Hematopoietic multipotent progenitor cell treated with erythropoietin and hydrocortisone succinate and interleukin-3 and kit ligand, for 4 days (in vitro differentiated cells): ENCODE results near the gene TUBA3E.
"Not testable (repeated sequence)": the region's sequence is repeated elsewhere in the genome, so short reads cannot be mapped to it uniquely, and the experiment has no call there.

Source experiments
- DNase-seq: peaks from one replicate; pipeline ENCODE4 v3.0.0-alpha.2; 2015

The TUBA3E gene

DNA sequence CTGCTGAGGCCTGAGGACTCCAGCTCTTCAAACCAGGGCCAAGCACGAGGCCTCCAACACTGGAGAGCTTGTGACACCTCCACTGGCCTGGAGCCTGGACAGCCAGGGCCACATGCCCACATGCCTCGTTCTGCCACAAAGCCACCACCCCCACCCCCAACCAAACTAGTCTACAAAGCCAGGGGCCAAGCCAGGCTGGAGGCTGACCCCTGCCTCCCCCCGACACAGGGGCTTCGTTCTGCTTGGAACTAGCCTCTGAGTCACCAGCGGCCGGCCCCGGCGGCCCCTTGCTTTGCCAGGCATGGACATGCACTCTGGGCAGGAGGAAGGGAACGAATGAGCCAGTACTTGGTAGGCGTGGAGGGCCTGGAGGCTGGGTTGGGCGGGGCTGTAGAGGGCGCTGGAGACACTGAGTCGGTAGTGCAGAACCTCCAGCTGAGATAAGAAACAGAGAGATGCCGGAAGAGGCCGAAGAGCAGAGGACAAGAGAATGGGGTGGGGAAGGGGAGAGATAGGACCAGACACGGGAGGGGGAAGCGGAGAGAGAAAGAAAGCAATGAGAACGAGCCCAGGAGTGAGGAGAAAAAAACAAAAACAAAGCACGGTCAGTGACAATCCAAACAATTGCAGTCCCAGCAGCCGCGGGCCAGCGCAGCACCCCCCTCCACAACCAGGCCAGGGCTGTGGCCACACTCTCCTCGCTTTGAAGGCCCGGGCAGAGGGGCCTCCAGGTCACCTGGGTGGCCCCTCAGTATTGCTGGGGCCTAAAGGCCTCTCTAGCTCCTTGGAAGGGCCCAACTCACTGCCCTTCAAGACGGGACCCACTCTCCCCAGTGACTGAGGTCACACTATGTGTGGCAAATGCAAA, 37.2 kb downstream of the TUBA3E start:
- not testable (repeated sequence) for DNase-seq

DNA sequence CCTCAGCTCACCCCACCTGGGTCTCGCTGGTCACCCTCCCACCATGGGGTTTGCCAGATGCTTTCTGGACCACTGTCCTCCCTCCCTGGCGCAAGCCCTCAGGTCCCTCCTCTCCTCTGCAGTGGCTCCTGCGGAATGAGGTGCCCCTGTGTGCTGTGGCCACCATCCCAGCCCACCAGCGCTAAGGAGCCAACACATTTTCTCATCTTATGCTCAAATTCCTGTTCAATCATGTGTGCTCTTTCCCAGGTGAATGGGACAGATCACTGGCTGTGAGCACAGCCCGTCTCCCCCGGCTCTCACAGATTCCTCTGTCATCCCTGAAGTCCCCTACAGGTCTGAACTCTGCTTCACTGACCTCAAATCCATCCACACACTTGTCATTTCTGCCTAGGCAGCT, 38.1 kb downstream of the TUBA3E start:
- DNase-seq = no peak

DNA sequence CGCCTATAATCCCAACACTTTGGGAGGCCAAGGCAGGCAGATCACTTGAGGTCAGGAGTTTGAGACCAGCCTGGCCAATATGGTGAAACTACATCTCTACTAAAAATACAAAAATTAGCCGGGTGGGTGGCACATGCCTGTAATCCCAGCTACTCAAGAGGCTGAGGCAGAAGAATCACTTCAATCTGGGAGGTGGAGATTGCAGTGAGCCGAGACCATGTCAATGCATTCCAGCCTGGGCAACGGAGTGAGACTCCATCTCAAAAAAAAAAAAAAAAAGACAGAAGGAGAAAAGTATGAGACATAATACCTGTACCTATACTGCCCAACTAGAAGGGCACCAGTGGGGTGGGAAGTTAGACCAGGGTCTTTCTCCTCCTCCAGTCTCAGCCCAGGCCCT, 38.9 kb downstream of the TUBA3E start:
- DNase-seq = not testable (repeated sequence)

DNA sequence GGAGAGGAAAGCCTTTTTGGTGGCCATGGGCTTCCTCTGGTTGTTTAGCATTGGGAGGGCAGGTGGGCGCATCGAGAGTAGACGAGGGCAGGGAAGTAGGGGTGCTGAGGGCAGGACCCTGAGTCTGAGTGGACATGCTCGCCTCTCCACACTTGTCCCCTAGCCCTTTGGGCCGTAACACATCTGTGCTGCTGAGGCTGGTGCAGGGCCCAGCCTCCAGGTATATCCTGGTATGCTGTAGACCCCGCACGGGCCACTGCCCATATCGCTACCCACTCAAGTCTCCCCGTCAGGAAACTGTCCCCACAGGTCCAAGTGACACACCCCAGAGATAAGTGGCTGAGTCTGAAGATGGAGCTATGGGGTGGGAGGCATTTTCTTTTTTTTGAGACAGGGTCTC, 39.6 kb downstream of the TUBA3E start:
- no peak for DNase-seq

DNA sequence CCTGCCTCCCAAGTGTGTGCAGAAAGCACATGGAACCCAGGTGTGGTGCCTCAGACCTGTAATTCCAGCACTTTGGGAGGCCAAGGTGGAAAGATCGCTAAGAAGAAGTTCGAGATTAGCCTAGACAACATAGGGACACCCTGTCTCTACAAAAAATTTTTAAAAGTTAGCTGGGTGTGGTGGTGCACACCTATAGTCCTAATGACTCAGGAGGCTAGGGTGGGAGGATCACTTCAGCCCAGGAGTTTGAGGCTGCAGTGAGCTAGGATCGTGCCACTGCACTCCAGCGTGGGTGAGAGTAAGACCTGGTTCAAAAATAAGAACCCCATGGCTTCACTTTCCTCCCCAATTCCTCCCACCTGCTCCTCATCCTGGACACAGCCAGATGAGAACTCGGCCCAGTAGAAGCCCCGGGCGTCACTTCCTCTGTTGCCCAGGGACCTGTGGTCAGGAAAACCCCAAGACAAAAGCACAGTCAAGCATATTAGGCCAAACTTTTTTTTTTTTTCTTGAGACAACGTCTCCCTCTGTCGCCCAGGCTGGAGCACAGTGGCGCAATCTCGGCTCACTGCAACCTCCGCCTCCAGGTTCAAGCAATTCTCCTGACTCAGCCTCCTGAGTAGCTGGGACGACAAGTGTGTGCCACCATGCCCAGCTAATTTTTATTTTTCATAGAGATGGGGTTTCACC, 40.3 kb downstream of the TUBA3E start:
- peak; percentile 40 for DNase-seq

DNA sequence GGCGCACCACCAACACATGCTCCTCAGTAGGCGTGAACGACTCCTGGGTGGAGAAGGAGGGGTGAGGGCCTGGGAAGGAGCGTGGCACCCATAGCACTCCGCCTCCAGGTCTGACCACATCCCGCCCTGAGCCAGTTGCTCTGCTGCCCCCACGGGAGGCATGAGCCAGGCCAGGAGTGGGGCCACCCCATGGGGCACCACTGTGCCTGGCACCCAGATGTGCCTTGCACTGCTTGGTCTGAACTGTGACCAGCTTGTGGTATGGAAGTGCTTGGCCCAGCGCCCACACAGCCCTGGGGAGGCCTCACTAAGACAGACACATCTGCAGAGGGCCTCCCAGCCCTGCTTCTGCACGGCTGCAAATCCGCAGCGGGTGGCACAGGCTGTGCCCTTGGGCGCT, 40.9 kb downstream of the TUBA3E start:
- peak; percentile 22 for DNase-seq

DNA sequence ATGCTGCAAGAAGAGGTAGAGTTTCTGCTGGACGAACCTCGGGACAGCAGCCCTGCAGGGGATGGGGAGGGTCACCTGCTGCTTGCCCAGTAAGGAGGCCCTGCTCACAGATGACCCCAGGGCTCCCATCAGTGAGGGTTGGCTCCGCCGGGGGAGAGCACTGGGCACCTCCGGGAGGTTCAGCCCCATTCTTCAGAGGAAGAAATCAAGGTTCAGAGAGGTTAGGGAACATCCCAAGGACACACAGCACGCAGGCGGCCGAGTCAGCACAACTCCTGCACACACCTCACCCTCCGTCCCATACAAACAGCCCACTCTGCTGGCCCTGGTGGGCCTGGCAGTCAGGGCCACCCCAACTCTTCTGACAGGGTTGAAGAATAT, 41.6 kb downstream of the TUBA3E start:
- no peak for DNase-seq

DNA sequence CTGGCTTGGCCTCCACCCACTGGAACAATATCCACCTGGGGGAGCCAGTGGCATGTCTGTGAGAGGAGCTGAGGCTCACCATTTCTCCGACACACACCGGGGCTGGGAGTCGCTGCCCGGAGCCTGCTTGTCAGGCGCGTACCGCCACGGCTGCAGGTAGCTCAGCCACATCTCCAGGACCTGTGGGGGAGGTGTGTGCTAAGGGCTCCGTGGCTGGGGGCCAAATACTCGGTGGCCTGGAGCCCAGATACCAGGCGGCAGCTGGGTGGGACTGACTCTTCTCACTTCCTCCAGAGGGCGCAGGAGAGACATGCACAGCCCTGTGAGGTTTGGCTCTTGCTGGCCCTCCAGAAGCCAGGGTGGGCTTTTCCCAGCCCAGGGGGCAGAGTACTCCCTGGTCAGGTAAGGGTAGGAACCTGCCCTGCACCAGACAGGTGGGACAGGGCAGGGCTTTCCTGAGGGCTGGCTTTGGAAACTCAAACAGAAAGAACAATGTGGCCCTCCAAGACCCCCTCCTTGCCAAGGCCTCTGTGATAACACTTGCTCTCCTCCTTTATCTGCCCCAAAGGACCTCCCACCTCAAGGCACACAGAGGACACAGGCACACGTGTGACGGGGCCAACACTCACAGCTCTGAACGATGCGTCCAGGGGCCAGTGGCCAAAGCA, 42.1 kb downstream of the TUBA3E start:
- peak; percentile 80 for DNase-seq

DNA sequence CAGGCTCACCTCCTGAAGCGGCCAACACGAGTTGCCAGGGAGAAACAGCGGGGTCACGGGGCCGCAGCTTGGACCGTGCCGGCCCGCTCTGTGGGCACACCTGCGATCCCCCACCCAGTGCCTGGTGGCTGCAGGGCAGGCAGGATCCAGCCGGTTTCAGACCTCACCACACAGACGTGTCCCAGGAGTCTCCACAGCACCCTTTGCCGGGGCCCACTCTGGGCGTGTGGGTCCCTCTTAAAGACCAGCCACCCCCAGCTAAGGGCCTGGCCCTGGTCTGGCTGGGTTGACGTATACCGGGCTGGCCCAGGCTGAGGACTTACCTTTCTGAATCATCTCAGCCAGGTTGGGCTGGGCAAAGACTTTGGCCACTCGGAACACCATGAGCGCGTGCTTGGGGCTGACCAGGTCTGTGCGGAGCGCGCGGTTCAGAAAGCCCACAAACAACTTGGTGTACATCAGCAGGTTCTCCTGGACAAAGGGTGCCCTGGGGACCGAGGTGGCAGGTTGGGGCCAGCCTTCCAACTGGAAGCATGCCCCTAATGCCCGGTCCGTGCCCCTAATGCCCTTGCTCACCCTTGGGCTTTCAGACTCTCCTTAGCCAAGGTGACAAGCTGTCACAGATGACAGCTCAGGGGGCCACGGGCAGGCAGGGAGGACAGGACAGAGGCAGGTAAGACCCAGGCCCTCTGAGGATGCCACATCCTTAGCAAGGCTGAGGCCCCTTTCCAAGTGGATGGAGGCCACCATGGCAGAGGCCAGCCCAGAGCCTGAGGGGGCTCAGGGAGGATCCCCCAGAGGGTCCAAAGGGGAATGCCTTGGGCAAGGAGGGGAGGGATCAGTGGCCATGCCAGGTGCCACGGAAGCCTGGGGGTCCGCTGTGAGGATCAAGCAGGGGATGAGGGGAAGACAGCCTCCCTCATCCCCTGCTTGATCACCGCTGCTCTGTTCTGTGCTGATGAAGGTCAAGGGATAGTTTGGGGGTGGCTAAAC, 43.2 kb downstream of the TUBA3E start:
- no peak for DNase-seq

DNA sequence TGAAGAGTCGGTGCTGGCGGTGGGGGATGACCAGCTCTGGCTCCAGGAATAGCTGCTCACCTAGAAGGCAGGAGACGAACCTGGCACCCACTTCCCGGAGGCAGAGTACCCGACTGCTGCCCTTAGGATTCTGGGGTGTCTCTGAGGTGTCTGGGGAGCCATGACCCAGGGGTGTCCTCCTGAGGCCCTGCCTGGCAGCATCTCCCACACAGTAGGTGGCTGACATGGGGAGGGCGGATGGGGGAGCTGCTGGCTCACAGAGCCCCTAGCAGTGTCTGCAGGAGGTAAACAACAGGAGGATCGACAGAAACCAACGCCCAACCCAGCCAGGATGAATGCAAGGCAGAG, 43.8 kb downstream of the TUBA3E start:
- DNase-seq = not testable (repeated sequence)

DNA sequence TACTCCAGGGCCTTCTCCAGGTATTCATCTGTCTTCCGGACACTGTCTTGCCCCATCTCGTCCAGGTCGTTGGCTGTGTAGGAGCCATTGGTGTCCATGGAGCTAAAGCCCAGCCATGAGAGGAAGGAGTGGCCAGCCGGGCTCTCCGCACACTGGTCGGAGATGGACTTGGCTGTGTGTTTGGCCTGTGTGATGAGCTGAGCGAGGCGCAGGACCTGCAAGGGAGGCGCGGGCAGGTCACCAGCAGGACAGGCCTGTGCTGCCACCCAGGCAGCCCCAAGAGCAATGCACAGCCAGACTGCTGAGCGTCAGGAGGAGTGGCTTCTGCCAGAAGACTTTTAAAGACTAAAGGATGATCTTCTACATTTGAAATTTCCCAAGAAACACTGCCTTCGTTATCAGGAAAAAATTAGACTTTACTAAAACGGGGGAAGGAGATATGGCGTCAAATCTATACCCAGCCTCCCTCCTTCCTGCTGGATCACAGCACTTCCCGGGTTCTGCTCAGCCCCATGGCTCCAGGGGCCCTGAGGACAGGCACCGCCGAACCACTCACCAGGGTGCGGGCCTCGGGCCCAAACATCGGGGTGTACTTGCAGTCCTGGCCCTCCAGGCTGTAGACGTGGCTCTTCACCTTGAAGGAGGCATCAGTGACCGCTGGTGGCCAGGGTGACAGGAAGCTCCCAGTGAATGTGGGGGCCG, 44.4 kb downstream of the TUBA3E start:
- not testable (repeated sequence) for DNase-seq

DNA sequence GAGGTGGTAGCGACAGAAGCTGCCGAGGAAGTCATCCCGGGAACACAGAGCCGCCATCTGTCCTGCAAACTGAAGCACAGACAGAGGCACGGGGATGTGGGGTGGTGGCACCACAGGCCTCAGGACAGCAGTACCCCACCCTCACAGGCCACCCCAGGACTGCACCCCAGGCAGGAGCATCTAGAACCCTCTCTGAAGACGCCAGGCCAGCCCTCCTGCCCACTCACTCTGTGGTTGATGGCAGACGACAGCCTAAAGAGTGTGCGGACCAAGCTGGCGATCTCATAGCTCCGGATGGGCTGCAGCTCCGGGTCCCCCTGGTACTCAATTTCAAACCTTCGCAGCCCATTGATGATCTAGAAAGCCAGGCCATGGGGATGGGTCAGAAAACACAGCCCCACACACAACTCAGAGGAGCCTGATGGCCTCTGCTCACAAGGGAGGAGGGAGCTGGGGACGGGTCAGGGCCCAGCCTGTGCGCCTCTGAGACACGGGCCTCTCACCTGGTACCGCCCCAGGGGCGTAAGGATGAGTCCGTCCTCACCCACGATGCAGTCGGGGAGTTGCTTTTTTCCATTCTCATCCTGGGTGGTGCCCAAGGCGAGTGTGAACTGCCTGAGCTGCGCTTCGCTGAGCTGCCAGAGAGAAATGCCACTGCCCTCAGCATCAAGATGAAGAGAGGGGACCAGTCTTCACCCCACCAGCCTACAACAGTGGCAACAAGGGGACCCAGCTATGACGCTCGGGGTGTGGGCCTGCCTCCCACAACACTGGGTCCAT, 45.2 kb downstream of the TUBA3E start:
- no peak for DNase-seq

DNA sequence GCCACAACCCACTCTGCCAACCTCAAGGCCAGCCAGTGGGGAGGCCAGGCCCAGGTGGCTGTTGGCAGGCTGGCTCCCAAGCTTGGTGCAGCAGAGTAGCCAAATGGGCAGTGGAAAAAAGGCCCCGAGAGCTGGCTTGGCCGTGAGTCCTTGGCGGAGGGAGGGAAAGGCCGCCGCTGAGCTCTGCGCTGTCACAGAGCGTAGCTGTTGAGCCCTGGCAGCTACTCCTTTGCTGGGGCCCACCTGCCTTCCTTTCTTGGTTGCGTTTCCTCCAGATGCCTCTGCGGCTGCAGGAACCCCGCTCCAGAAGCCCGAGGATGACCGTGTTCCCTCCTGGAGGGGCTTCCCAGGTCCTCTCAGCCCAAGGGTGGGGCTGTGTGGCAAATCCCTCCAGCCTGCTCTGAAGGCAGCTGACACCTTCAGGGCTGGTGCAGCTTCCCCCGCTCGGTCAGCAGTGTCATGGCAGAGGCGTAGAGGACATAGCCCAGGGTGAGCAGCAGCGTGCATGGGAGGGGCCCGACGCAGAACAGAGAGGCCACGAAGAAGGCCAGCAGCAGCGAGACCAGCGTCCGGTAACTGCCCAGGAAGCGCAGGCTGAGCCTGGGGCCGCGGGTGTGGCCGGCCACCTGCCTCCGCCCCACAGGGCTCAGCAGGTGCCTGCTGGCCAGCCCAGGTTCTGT, 46.0 kb downstream of the TUBA3E start:
- DNase-seq = not testable (repeated sequence)

DNA sequence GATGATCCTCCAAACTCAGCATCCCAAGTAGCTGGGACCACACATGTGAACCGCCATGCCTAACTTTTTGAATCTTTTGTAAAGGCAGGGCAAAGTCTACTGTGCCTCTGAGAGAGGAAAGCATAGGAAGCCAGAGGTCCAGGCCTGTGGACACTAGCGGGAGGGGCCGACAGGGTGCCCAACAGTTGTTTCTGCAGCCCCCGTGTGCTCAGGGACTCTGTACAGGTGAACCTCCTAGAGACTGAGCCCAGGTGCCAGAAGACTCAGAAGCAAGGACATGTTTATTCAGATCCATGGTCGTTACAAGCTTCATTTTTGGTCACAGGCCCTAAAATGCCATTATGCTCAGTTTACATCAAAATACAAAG, 47.1 kb downstream of the TUBA3E start:
- not testable (repeated sequence) for DNase-seq

DNA sequence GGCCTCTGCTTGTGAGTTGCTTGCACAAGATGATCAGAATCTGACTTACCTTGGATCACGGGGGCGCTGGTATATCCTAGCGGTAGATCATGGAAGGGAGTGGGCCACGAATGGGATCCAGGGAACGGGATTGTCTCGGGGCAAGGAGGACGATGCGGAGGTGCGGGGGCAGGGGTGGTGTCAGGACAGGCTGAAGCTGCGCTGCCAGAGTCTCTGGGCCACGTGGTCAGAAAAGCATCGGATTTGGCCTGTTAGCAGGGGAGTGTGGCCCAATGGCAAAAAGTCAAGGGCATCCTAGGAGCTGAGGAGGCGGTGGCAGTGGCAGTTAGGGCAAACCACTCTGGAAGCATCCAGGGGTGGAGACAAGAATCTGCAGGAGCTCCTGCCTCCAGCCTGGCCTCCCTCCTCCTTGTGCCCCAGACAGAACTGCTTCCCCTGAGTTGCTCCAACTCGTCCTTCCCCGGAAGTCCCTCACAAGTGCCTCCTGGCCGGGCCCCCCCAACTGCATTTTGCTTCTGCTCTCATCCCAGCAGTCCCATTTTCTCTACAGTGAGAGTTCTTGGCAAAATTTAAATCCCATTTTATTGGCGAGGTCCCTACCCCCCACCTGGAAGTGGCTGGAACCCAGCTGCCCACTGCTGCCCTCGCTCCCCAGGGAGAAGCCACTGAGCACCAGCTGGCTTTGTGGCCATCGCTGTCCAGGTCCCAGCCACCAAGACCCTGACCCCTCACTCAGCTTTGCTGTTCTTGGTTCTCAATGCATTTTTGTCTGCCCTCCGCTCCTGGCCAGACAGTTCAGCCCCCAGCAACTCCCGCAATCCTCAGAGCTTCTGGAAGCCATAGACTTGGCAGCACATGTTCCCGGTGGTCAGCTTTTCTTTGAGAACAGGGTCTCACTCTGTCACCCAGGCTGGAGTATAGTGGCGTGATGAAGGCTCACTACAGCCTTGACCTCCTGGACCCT, 47.8 kb downstream of the TUBA3E start:
- no peak for DNase-seq

DNA sequence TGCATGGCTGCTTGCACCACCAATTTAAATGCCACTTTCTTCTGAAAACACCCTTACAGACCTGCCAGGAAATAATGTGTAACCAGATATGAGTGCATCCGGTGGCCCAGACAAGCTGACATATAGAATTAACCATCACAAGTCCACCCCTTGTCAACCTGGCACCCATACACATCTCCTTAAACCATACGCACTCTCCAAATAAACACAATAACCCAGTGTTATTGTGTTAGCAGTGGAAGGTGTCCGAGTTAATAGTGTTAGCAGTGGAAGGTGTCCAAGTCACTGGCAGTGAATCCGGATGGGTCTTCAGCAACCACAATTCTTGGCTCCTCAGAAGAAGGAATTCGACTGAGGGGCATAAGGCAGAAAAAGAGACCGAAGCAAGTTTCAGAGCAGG, 49.7 kb downstream of the TUBA3E start:
- DNase-seq = not testable (repeated sequence)

DNA sequence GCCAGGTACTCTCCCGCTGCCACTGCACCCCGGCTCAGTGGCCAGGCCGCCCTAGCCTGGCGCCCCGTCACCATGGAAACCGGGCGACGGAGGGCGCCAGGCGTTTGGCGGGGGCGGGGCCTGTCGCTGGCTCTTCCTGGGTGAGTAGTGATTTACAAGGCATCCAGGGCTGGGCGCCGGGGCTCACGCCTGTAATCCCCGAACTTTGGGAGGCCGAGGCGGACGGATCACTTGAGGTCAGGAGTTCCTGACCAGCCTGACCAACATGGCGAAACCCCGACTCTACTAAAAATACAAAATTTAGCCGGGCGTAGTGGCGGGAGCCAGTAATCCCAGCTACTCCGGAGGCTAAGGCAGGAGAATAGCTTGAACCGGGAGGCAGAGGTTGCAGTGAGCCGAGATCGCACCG, 53.2 kb downstream of the TUBA3E start, which contains the start of gene CCDC74B:
Gene CCDC74B, minus strand, starts transcription at position 107 of the 409 bp plus-strand sequence. CDS start 116 bp downstream, outside the sequence.
- DNase-seq = peak; percentile 43

DNA sequence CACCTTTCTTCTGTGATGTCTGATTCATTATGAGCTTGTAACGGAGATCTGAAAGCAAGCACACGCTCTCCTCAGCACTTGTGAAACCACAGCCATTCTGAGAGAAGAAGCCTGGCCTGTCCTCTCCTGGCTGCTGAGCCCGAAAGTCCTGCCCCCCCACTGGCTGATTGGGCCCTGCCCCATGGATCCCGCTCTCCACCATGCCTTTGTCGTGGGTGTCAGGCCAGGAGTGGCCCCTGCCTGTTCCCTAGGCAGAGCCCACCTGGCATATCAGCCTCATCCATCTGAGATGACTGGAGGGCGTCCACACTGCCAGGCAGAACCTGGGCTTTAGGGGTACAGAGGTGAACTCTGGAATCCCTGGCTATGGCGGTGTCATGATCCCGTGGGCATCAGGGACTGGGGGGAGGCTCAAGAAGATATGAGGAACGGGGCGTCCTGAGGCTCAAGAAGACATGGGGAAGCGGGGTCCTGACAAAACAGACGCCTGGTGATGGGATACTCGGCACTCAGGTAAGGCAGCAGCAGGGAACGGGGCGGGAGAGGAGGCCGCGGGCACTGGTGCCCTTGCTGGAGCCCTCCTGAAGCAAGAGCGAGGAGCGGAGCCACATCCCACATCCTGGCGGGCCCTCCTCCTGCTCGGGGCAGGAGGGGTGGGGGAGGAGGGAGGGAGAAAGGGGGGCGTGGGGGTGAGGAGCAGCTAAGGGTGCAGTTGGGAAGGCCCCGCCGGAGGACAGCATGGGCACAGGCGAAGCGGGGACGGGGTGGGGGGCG, 54.8 kb downstream of the TUBA3E start:
- not testable (repeated sequence) for DNase-seq
